Middle frontal gyrus (tissue), 1 donor: ENCODE results near the gene C1orf226.
"Not testable (repeated sequence)": the region's sequence is repeated elsewhere in the genome, so short reads cannot be mapped to it uniquely, and the experiment has no call there.

ENCODE experiments used
- DNase-seq: peaks from one replicate; pipeline ENCODE4 v3.0.0-alpha.2; 2015; ENCODE audit warnings: low spot score; ENCODE audit errors: extremely low spot score

The C1orf226 gene

GRCh38 chr1:162381383-162381782, at the start of gene C1orf226:
C1orf226 (plus strand) TSS chr1:162381728; CDS start chr1:162381902, 174 bp downstream.
- no peak for DNase-seq

GRCh38 chr1:162333991-162334390, 47.5 kb upstream of the C1orf226 start:
- no peak for DNase-seq

GRCh38 chr1:162335126-162335525, 46.4 kb upstream of the C1orf226 start:
- no peak for DNase-seq

- DNase-seq = no peak
Measured at GRCh38 chr1:162336621-162337285, 44.8 kb upstream of the C1orf226 start.

GRCh38 chr1:162342452-162342983, 39.0 kb upstream of the C1orf226 start:
- DNase-seq = no peak

GRCh38 chr1:162343470-162343869, 38.1 kb upstream of the C1orf226 start:
- no peak for DNase-seq

GRCh38 chr1:162347281-162347680, 34.2 kb upstream of the C1orf226 start:
- no peak for DNase-seq

- no peak for DNase-seq
Measured at GRCh38 chr1:162349635-162350330, 31.7 kb upstream of the C1orf226 start.

- no peak for DNase-seq
Measured at GRCh38 chr1:162351246-162351842, 30.2 kb upstream of the C1orf226 start.

- not testable (repeated sequence) for DNase-seq
Measured at GRCh38 chr1:162351874-162352273, 29.7 kb upstream of the C1orf226 start.

- DNase-seq = no peak
Measured at GRCh38 chr1:162353078-162353477, 28.4 kb upstream of the C1orf226 start.

- DNase-seq = no peak
Measured at GRCh38 chr1:162353702-162354101, 27.8 kb upstream of the C1orf226 start.

GRCh38 chr1:162357681-162358266, 23.8 kb upstream of the C1orf226 start:
- DNase-seq = no peak

GRCh38 chr1:162358928-162359327, 22.6 kb upstream of the C1orf226 start:
- no peak for DNase-seq

- no peak for DNase-seq
Measured at GRCh38 chr1:162359523-162360236, 21.8 kb upstream of the C1orf226 start.

GRCh38 chr1:162360237-162360873, 21.2 kb upstream of the C1orf226 start:
- DNase-seq = no peak

GRCh38 chr1:162360874-162361260, 20.7 kb upstream of the C1orf226 start:
- DNase-seq = no peak

GRCh38 chr1:162361349-162361748, 20.2 kb upstream of the C1orf226 start:
- no peak for DNase-seq

- DNase-seq = no peak
Measured at GRCh38 chr1:162363823-162364222, 17.7 kb upstream of the C1orf226 start.

- DNase-seq = no peak
Measured at GRCh38 chr1:162364498-162364897, 17.0 kb upstream of the C1orf226 start.
